ENCODE measurements around the gene KIRREL3.

- no peak for TF ChIP-seq EZH2 (IDR thresholded peaks at IDR 0.05; ENCODE audit: insufficient read depth, poor library complexity, severe bottlenecking)
- no peak for TF ChIP-seq EZH2phosphoT487 (IDR thresholded peaks at IDR 0.05; ENCODE audit: insufficient read depth, low read depth)
Measured at GRCh38 chr11:127028648-127029047, 28.1 kb upstream of the KIRREL3 start.
